Uterus (tissue), 2 donors: ENCODE data around the gene DKK3.

Experiments used
- CTCF ChIP-seq, 4 experiments: fragments of 200-600 bp in 2 of 4; fragments of 450-650 bp in 2 of 4; sonication (generic) in 2 of 4; IDR thresholded peaks; one replicate each; pipeline ENCODE4 v1.5.1; 2016 to 2019; ENCODE audit warnings: antibody characterized with exemption in 4 of 4, mild to moderate bottlenecking in 2 of 4, moderate library complexity in 1 of 4
- POLR2A ChIP-seq, 2 donors: fragments of 450-650 bp; IDR thresholded peaks; one replicate each; pipeline ENCODE4 v1.6.1; 2016; ENCODE audit warnings: antibody characterized with exemption in 2 of 2, mild to moderate bottlenecking in 1 of 2, moderate library complexity in 1 of 2

- no peak for TF ChIP-seq CTCF (IDR thresholded peaks at IDR 0.05)
- TF ChIP-seq POLR2A (IDR thresholded peaks at IDR 0.05): no peak
These were observed 11.4 kb downstream of the DKK3 start for GRCh38 chr11:11997049-11997322.
